Skeletal muscle satellite cell (primary cell): Measurements from ENCODE around the gene NR0B2.
A peak's percentile ranks its signal among the peaks of the same experiment; 100 is the strongest.

ENCODE experiments used
- H3K27me3 ChIP-seq: 2 replicates; pipeline ENCODE4 v1.7.0; 2013; ENCODE audit warnings: low read length; ENCODE audit not compliant: control insufficient read depth, insufficient read depth
- H3K36me3 ChIP-seq: 2 replicates; pipeline ENCODE4 v1.7.0; 2013; ENCODE audit warnings: mild to moderate bottlenecking, control low read depth, low read length; ENCODE audit not compliant: insufficient read depth
- H3K4me1 ChIP-seq: 2 replicates; pipeline ENCODE4 v1.7.0; 2013; ENCODE audit warnings: low read length; ENCODE audit not compliant: control insufficient read depth, insufficient read depth
- H3K4me2 ChIP-seq: 2 replicates; pipeline ENCODE4 v1.7.0; 2013; ENCODE audit warnings: mild to moderate bottlenecking, low read length
- H3K4me3 ChIP-seq: 2 replicates; pipeline ENCODE4 v1.7.0; 2013; ENCODE audit warnings: low read length
- H3K9ac ChIP-seq: 2 replicates; pipeline ENCODE4 v1.7.0; 2013; ENCODE audit warnings: mild to moderate bottlenecking, low read depth, low read length, moderate library complexity
- H3K9me3 ChIP-seq: replicated peaks from 2 replicates; pipeline ENCODE4 v1.7.0; 2013; ENCODE audit warnings: mild to moderate bottlenecking, control low read depth, low read length

The NR0B2 gene

GRCh38 chr1:26907071-26907917, 6.5 kb downstream of the NR0B2 start:
- Histone ChIP-seq H3K27me3 (peaks cover 8% of the 10 kb centered on the region), H3K9ac (no peak overlapping the region), H3K36me3 (no peaks in the 10 kb centered on the region), H3K4me1 (peaks cover 8% of the 10 kb centered on the region), H3K9me3 (no peaks in the 10 kb centered on the region), H3K4me2 (peak overlapping the region; percentile 25), H3K4me3 (no peak overlapping the region)

DNA sequence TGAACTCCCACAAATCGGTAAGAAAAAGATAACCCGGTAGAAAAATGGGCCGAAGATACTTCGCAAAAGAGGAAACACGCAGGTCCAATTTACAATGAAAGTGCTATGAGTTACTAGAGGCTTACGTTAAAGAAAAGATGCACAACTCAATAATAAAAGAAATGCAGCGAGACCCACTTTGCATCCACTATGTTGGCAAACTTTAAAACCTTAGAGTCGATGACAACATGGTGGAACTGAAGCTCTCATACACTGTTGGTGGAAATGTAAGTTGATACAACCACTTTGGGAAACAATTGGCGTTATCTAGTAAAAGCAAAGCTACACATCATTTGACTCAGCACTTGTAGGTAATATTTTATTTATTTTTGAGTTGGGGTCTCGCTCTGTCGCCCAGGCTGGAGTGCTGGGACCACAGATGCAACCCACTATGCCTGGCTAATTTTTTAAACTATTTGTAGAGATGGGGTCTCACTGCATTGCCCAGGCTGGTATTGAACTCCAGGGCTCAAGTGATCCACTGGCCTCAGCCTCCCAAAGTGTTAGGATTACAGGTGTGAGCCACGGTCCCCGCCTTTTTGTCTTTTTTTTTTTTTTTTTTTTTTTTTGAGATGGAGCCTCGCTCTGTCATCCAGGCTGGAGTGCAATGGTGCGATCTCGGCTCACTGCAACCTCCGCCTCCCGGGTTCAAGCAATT, 12.8 kb downstream of the NR0B2 start:
- Histone ChIP-seq H3K27me3 (no peaks in the 10 kb centered on the region), H3K4me1 (peaks cover 11% of the 10 kb centered on the region), H3K9me3 (no peaks in the 10 kb centered on the region), H3K36me3 (peaks cover 14% of the 10 kb centered on the region), H3K4me2 (peak overlapping the region; percentile 88), H3K4me3 (peak overlapping the region; percentile 88), H3K9ac (peak overlapping the region; percentile 97)

- peak within 1 kb of the TSS; percentile 88 for H3K4me3 ChIP-seq
- peak within 1 kb of the TSS; percentile 88 for H3K4me2 ChIP-seq
- peaks cover 17% of the 10 kb centered on the region for H3K36me3 ChIP-seq
- H3K9ac ChIP-seq: peak within 1 kb of the TSS; percentile 97
- H3K9me3 ChIP-seq: no peaks in the 10 kb centered on the region
- peaks cover 11% of the 10 kb centered on the region for H3K4me1 ChIP-seq
- no peaks in the 10 kb centered on the region for H3K27me3 ChIP-seq
Measured at GRCh38 chr1:26900001-26900814, 13.6 kb downstream of the NR0B2 start, which contains the start of gene GPATCH3. Gene GPATCH3, minus strand, starts transcription at chr1:26900467. Its CDS starts 25 bp downstream, at chr1:26900442.

DNA sequence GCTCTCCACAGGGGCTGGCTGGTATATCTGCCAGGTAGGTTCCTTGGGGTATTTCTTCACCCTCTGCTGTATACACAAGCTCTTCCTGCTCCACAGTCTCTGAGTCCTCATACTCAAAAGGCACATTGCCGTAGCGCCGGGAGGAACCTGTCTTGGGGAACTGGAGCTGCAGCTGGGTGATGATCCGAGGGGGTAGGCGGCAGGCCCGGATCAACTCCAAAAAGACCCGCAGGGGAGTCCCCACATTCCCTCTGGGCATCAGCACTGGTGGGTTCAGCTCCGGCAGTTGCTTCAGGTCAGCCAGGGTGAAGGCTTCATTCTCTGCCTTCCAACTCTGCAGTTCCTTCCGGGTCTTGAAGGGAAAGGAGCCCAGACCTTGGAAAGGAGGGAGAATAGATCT, 16.4 kb downstream of the NR0B2 start:
- H3K36me3 ChIP-seq: peaks cover 39% of the 10 kb centered on the region

DNA sequence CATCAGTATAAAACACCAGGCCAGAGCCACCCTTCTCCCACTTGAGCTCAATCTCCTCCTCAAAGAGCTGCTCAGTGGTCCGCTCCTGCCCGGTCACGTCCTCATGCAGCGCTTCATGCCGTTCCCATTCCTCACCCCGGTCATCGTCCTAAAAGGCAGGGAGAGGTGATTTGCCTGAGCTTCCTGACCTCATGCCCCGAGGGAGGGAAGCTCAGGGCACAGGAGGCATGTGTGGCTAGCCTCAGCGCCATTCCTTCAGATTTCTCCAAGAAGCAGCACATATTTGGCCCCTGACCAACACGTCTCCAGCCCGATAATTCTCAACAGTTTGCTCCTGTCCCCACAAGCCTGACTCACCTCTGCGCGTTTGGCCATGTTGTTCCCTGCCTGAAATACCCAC, 19.5 kb downstream of the NR0B2 start:
- H3K36me3 ChIP-seq: peaks cover 50% of the 10 kb centered on the region
- H3K9ac ChIP-seq: no peak overlapping the region

More for the DNA sequence above, 16.4 kb downstream of the NR0B2 start:
- no peak overlapping the region for H3K9ac ChIP-seq
- peaks cover 11% of the 10 kb centered on the region for H3K4me1 ChIP-seq
- no peaks in the 10 kb centered on the region for H3K27me3 ChIP-seq
- H3K4me3 ChIP-seq: no peak overlapping the region
- no peaks in the 10 kb centered on the region for H3K9me3 ChIP-seq
- H3K4me2 ChIP-seq: no peak overlapping the region

GRCh38 chr1:26890467-26890796, 23.3 kb downstream of the NR0B2 start:
- H3K9ac ChIP-seq: peak overlapping the region; percentile 94
- H3K36me3 ChIP-seq: peaks cover 52% of the 10 kb centered on the region
- H3K27me3 ChIP-seq: no peaks in the 10 kb centered on the region
- peak overlapping the region; percentile 91 for H3K4me2 ChIP-seq
- H3K9me3 ChIP-seq: no peaks in the 10 kb centered on the region
- H3K4me3 ChIP-seq: peak overlapping the region; percentile 89
- peaks cover 12% of the 10 kb centered on the region for H3K4me1 ChIP-seq

More for the DNA sequence above, 19.5 kb downstream of the NR0B2 start:
- peaks cover 13% of the 10 kb centered on the region for H3K4me1 ChIP-seq
- no peak overlapping the region for H3K4me3 ChIP-seq
- no peak overlapping the region for H3K4me2 ChIP-seq
- H3K27me3 ChIP-seq: no peaks in the 10 kb centered on the region
- H3K9me3 ChIP-seq: no peaks in the 10 kb centered on the region

DNA sequence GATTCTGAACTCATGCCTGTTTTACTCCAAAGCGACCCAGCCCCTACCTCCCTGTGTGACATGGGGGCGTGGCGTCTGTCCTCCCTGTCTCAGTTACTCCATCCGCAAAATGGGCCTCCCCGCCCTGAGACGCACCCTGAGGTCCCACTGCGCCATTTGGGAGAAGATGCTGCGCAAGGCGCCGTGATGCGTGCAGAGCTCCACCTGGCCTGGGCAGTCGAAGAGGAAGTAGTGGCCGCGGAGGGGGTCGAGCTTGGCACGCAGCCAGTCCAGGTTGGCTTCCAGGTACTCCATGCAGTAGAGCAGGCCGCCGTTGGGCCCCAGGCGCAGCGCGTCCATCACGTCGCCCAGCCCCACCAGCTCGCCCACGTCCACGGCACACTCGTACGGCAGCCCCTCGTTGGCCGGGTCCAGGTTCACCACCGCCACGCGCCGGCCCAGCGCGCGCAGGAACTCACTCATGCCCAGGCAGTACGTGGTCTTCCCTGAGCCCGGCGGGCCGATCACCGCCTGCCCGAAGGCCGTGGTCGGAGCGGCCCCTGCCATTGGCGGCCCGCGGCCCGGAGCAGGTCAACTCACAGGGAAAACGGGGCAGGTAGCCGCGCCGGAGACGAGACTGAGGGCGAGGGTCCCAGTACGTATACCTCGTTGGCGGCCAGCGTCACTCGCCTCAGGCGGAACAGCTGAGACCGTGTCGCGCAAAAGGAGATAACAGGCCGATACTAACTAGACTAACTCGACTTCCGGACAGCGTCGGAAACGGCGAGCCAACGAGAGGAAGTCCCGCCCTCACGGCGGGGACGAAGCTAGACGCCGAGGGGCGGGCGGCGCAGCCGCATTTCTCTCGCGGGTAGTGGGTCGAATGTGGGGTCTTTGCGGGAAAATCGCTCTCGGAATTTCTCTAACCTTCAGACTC, 24.0 kb downstream of the NR0B2 start, which contains the start of gene GPN2:
TSS of gene GPN2 (minus strand) at position 733 of the 916 bp plus-strand sequence. CDS start at position 546, 187 bp downstream.
- Histone ChIP-seq H3K9me3 (no peaks in the 10 kb centered on the region), H3K4me2 (peak within 1 kb of the TSS; percentile 91), H3K4me1 (peaks cover 12% of the 10 kb centered on the region), H3K9ac (peak within 1 kb of the TSS; percentile 94), H3K4me3 (peak within 1 kb of the TSS; percentile 89), H3K27me3 (no peaks in the 10 kb centered on the region), H3K36me3 (peaks cover 54% of the 10 kb centered on the region)

- peaks cover 55% of the 10 kb centered on the region for H3K36me3 ChIP-seq
- H3K4me3 ChIP-seq: no peak overlapping the region
- H3K4me2 ChIP-seq: peak overlapping the region; percentile 91
- peak overlapping the region; percentile 94 for H3K9ac ChIP-seq
- H3K27me3 ChIP-seq: no peaks in the 10 kb centered on the region
- no peaks in the 10 kb centered on the region for H3K9me3 ChIP-seq
- peaks cover 12% of the 10 kb centered on the region for H3K4me1 ChIP-seq
Measured at GRCh38 chr1:26888231-26888630, 25.5 kb downstream of the NR0B2 start.

GRCh38 chr1:26887125-26887524, 26.6 kb downstream of the NR0B2 start:
- Histone ChIP-seq H3K4me3 (no peak overlapping the region), H3K4me2 (no peak overlapping the region), H3K4me1 (peaks cover 12% of the 10 kb centered on the region), H3K36me3 (peaks cover 55% of the 10 kb centered on the region), H3K27me3 (no peaks in the 10 kb centered on the region), H3K9ac (no peak overlapping the region), H3K9me3 (no peaks in the 10 kb centered on the region)

DNA sequence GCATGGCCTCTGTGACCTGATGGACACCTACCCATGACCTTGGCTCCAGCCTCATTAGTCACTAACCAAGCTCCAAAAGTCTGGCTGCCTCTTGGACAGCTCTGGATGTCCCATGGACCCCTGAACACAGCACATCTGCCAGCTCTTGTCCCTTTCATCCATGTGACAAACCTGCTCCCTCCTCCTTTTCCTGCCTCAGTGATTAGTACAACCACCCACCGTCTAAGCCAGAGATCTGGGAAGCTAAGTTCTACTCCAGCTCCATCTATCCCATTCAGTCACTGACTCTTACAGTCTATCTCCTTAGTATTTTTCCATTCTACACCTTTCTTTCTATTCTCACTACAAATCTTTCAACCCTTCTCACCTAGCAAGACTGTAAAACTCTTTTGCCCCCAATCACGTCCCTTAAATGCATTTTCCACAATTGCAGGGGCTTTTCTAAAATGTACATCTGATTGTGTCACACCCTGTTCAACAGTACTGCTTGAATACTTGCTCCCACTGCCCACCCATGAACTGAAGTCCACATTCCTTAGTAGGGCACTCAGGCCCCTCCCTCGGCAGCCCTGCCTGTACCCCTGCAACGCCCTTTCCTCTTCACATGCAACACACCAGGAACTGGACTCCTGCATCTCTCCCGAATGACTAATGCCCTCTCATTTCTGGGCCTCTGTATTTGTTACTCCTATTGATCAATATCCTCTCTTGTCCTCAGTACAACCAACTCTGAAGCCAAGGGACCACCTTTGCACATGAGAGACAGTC, 30.9 kb downstream of the NR0B2 start:
- no peak overlapping the region for H3K9ac ChIP-seq
- H3K4me3 ChIP-seq: no peak overlapping the region
- no peak overlapping the region for H3K4me2 ChIP-seq
- H3K4me1 ChIP-seq: no peaks in the 10 kb centered on the region
- peaks cover 58% of the 10 kb centered on the region for H3K36me3 ChIP-seq
- no peaks in the 10 kb centered on the region for H3K27me3 ChIP-seq
- no peaks in the 10 kb centered on the region for H3K9me3 ChIP-seq
